K562 (cell line): ENCODE measurements around the gene TBC1D5.

ENCODE experiments used
- CBX5 ChIP-seq: IDR thresholded peaks from 2 replicates; pipeline ENCODE4 v1.6.1; 2014; ENCODE audit warnings: low read depth, borderline replicate concordance
- CEBPZ ChIP-seq: fragments of 150-350 bp; IDR thresholded peaks from 2 replicates; pipeline ENCODE4 v1.6.1; 2014; ENCODE audit warnings: low read depth, mild to moderate bottlenecking, low read length, borderline replicate concordance
- NCOA4 ChIP-seq: fragments of 450-650 bp; IDR thresholded peaks from 2 replicates; pipeline ENCODE4 v1.6.1; 2018; ENCODE audit warnings: mild to moderate bottlenecking; ENCODE audit not compliant: partially characterized antibody
- RAD21 ChIP-seq, 2 experiments: fragments of 250-450 bp in 1 of 2; fragments of 450-650 bp in 1 of 2; sonication (Bioruptor Pico) in 1 of 2; formaldehyde crosslinking in 1 of 2; IDR thresholded peaks in 1 of 2; conservative IDR thresholded peaks in 1 of 2; 2 replicates each; pipeline versions ENCODE4 v1.4.0 to v1.8.0; 2020 to 2022; ENCODE audit warnings: mild to moderate bottlenecking in 2 of 2, moderate library complexity in 1 of 2
- SIX5 ChIP-seq, 2 experiments: IDR thresholded peaks; 2 replicates each; pipeline ENCODE4 v1.6.1; 2011; ENCODE audit warnings: low read length in 2 of 2, borderline replicate concordance in 1 of 2, low read depth in 1 of 2, mild to moderate bottlenecking in 1 of 2, moderate library complexity in 1 of 2; ENCODE audit not compliant: insufficient read depth in 1 of 2
- YY1 ChIP-seq, 3 experiments: IDR thresholded peaks; 2 replicates each; pipeline ENCODE4 v1.6.1; 2011; ENCODE audit warnings: low read length in 2 of 3, mild to moderate bottlenecking in 2 of 3, moderate library complexity in 2 of 3, borderline replicate concordance in 1 of 3, control low read depth in 1 of 3, low read depth in 1 of 3; ENCODE audit not compliant: insufficient read depth in 3 of 3, insufficient replicate concordance in 2 of 3, control insufficient read depth in 1 of 3, insufficient read length in 1 of 3; ENCODE audit errors: extremely low read depth in 1 of 3
- ZBTB7A ChIP-seq: IDR thresholded peaks from 2 replicates; pipeline ENCODE4 v1.6.1; 2011; ENCODE audit warnings: low read depth, mild to moderate bottlenecking, low read length, moderate library complexity, borderline replicate concordance; ENCODE audit not compliant: control insufficient read depth
- ZC3H11A ChIP-seq: IDR thresholded peaks from 2 replicates; pipeline ENCODE4 v1.6.1; 2012; ENCODE audit warnings: low read depth, low read length, improper control_type of control experiment
- ZFP36 ChIP-seq: fragments of 150-350 bp; IDR thresholded peaks from 2 replicates; pipeline ENCODE4 v1.6.1; 2018; ENCODE audit warnings: low read length, low read depth; ENCODE audit not compliant: partially characterized antibody
- ZNF589 ChIP-seq: fragments of 200-800 bp; sonication (Bioruptor generic); IDR thresholded peaks from 2 replicates; pipeline ENCODE4 v1.6.1; 2016; ENCODE audit warnings: low read depth, missing genetic modification characterization, missing compliant biosample characterization
- TF ChIP-seq, protein P1 (sequence below): sonication (generic); formaldehyde crosslinking; IDR thresholded peaks from 2 replicates; pipeline ENCODE4 v1.8.1; 2023; ENCODE audit warnings: mild to moderate bottlenecking, missing genetic modification reagents, moderate library complexity

GRCh38 chr3:17707813-17708543 lies 34.5 kb downstream of the TBC1D5 start:
- TF ChIP-seq RAD21 (CRISPR knock-in tag; conservative IDR thresholded peaks at IDR 0.05 in 1 of 2, IDR thresholded peaks at IDR 0.05 in 1 of 2) (no peak), ZBTB7A (no peak), CBX5 (no peak), ZFP36 (no peak), ZC3H11A (no peak), SIX5 (IDR thresholded peaks at IDR 0.05; ENCODE audit: borderline replicate concordance in 1 of 2, insufficient read depth in 1 of 2, low read depth in 1 of 2, low read length in 2 of 2) (no peak), NCOA4 (no peak), CEBPZ (no peak), YY1 (IDR thresholded peaks at IDR 0.05; ENCODE audit: borderline replicate concordance in 1 of 3, control insufficient read depth in 1 of 3, extremely low read depth in 1 of 3, insufficient read depth in 3 of 3, insufficient read length in 1 of 3, insufficient replicate concordance in 2 of 3, low read depth in 1 of 3, low read length in 2 of 3) (no peak), ZNF589 (no peak)
- TF ChIP-seq, protein P1, sequence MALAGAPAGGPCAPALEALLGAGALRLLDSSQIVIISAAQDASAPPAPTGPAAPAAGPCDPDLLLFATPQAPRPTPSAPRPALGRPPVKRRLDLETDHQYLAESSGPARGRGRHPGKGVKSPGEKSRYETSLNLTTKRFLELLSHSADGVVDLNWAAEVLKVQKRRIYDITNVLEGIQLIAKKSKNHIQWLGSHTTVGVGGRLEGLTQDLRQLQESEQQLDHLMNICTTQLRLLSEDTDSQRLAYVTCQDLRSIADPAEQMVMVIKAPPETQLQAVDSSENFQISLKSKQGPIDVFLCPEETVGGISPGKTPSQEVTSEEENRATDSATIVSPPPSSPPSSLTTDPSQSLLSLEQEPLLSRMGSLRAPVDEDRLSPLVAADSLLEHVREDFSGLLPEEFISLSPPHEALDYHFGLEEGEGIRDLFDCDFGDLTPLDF (CRISPR knock-in tag), result no peak
